ENCODE measurements around the gene GPR157. TPM values are rescaled to one million over a fixed set of nuclear protein-coding genes. Genes with fewer than 3 reads are reported as not detected.
A peak's percentile ranks its signal among the peaks of the same experiment; 100 is the strongest.

GPR157 gene
- total and polyA plus RNA-seq, 2 of the 13 experiments (the other 11 are each of a cell fraction or from before 2014, with no cell fraction given), result 10.1 to 19.2 TPM

- Histone ChIP-seq H3K79me2 (ENCODE audit: insufficient read depth, low read length) (peaks cover 6% of the 10 kb centered on the region), H4K20me1 (ENCODE audit: insufficient read depth, low read length) (no peaks in the 10 kb centered on the region), H3K36me3 (replicated peaks in 1 of 2; ENCODE audit: control insufficient read depth in 1 of 2, insufficient read depth in 2 of 2, low read length in 2 of 2) (peaks cover 6 to 14% of the 10 kb centered on the region in 2 experiments; a peak in 3 of 5 replicates), H3K4me3 (replicated peaks in 1 of 3; ENCODE audit: insufficient read depth in 1 of 3, low read depth in 2 of 3, low read length in 3 of 3) (peak overlapping the region in 1 of 3 experiments; percentile 48; a peak in 3 of 6 replicates), H3K4me2 (ENCODE audit: low read depth, low read length) (peak overlapping the region; percentile 84), H3K4me1 (ENCODE audit: insufficient read depth, low read length) (peaks cover 56% of the 10 kb centered on the region), H3K27me3 (ENCODE audit: control insufficient read depth in 1 of 2, insufficient read depth in 2 of 2, low read length in 2 of 2) (no peaks in the 10 kb centered on the region), H3K27ac (ENCODE audit: extremely low read length, insufficient read depth, low read length) (peak overlapping the region; percentile 96), H3K9me3 (ENCODE audit: low read length) (no peaks in the 10 kb centered on the region), H2AFZ (ENCODE audit: low read length) (no peak overlapping the region), H3K9ac (ENCODE audit: insufficient read depth, low read depth, low read length) (peak overlapping the region; percentile 72)
- no TSS peak for BruUV-seq (replicated peaks)
- ATAC-seq (peak; percentile 83), FAIRE-seq (peak; percentile 85), DNase-seq (ENCODE audit: low spot score) (peak; percentile 97)
- in situ Hi-C loops (cut with HindIII; ENCODE audit: extremely low pct_ligation_motif_present, low pct_unique_long_range_greater_than_20kb) (loop anchor here (5.0 kb wide), 2 partner anchors 84 to 134 kb away; no protein-coding TSS in a partner anchor), intact Hi-C loops (cut with micrococcal nuclease; ENCODE audit: unreplicated experiment) (loop anchor here (5.0 kb wide), 2 partner anchors 69 to 119 kb away; partner anchors contain the start of gene H6PD)
- POLR2A ChIA-PET, result interaction anchor here (0.7 to 3.0 kb wide), 6 partner anchors 13 to 121 kb away, joined by 3 to 25 read pairs (median 4); partner anchors contain the start of gene GPR157
- CTCF ChIA-PET (ENCODE audit: low intra/inter-chr PET ratio, low total read pairs), result no interaction called here
- 3% methylated on average over 12 of the region's 13 CpGs for WGBS (ENCODE audit: low lambda C conversion rate)
- TF ChIP-seq RBM39 (IDR thresholded peaks at IDR 0.05; ENCODE audit: low read depth, low read length, poor library complexity, severe bottlenecking) (peak; percentile 40), ZNF343 (CRISPR knock-in tag; IDR thresholded peaks at IDR 0.05) (0 out of 2 replicates have a peak, but pooled peaks have one; percentile 73), MAFF (IDR thresholded peaks at IDR 0.05; ENCODE audit: low read depth, low read length) (no peak), ZSCAN20 (CRISPR knock-in tag; IDR thresholded peaks at IDR 0.05; ENCODE audit: borderline replicate concordance) (no peak), GATAD1 (CRISPR knock-in tag; IDR thresholded peaks at IDR 0.05) (peak; percentile 71), UBTF (CRISPR knock-in tag; IDR thresholded peaks at IDR 0.05) (peak; percentile 70), JARID2 (CRISPR knock-in tag; IDR thresholded peaks at IDR 0.05; ENCODE audit: insufficient replicate concordance) (peak; percentile 70), NFYB (CRISPR knock-in tag; IDR thresholded peaks at IDR 0.05) (no peak), KAT8 (CRISPR knock-in tag; IDR thresholded peaks at IDR 0.05) (peak; percentile 76), ZNF761 (CRISPR knock-in tag; conservative IDR thresholded peaks at IDR 0.05) (peak; percentile 81; the same call in 1 of the 2 replicates), ATF4 (CRISPR knock-in tag; IDR thresholded peaks at IDR 0.05) (peak in 1 of 2 experiments; percentile 61; a peak in 2 of 4 replicates), CREM (IDR thresholded peaks at IDR 0.05) (peak; percentile 65; the same call in 1 of the 2 replicates), CREM (CRISPR knock-in tag; IDR thresholded peaks at IDR 0.05) (no peak), E2F2 (CRISPR knock-in tag; IDR thresholded peaks at IDR 0.05; ENCODE audit: borderline replicate concordance) (no peak), AGO1 (IDR thresholded peaks at IDR 0.05; ENCODE audit: low read depth, low read length, poor library complexity, severe bottlenecking) (no peak), SRY (CRISPR knock-in tag; IDR thresholded peaks at IDR 0.05) (peak; percentile 25), CENPX (CRISPR knock-in tag; IDR thresholded peaks at IDR 0.05) (no peak), TEAD2 (CRISPR knock-in tag; IDR thresholded peaks at IDR 0.05) (no peak), XRCC5 (optimal IDR thresholded peaks at IDR 0.05; ENCODE audit: low read length) (peak; percentile 57)
These were observed 15.7 kb downstream of the GPR157 start for GRCh38 chr1:9112961-9113880.

All from HepG2 (cell line).